ENCODE measurements around the gene CDC20B.

CDC20B gene

GRCh38 chr5:55066277-55066676, 106.7 kb downstream of the CDC20B start:
- in situ Hi-C loops (cut with HindIII; ENCODE audit: low sequenced_read_pairs), result no loop called here
- no peak overlapping the region for H3K4me3 ChIP-seq (ENCODE audit: low read depth, low read length)
- TF ChIP-seq CTCF (IDR thresholded peaks at IDR 0.05; ENCODE audit: low read depth, low read length, missing control alignments), result no peak

GRCh38 chr5:55064523-55064922, 108.5 kb downstream of the CDC20B start:
- no peak overlapping the region for H3K4me3 ChIP-seq (ENCODE audit: low read depth, low read length)
- no peak for DNase-seq (ENCODE audit: low read depth)
- TF ChIP-seq CTCF (IDR thresholded peaks at IDR 0.05; ENCODE audit: low read depth, low read length, missing control alignments), result no peak
- in situ Hi-C loops (cut with HindIII; ENCODE audit: low sequenced_read_pairs), result no loop called here

More at GRCh38 chr5:55066277-55066676, 106.7 kb downstream of the CDC20B start:
- no peak for DNase-seq (ENCODE audit: low read depth)

GRCh38 chr5:55063899-55064298, 109.1 kb downstream of the CDC20B start:
- DNase-seq (ENCODE audit: low read depth), result no peak
- no peak overlapping the region for H3K4me3 ChIP-seq (ENCODE audit: low read depth, low read length)
- in situ Hi-C loops (cut with HindIII; ENCODE audit: low sequenced_read_pairs), result no loop called here
- no peak for TF ChIP-seq CTCF (IDR thresholded peaks at IDR 0.05; ENCODE audit: low read depth, low read length, missing control alignments)

GRCh38 chr5:55063220-55063863, 109.6 kb downstream of the CDC20B start:
- TF ChIP-seq CTCF (IDR thresholded peaks at IDR 0.05; ENCODE audit: low read depth, low read length, missing control alignments), result no peak
- no peak overlapping the region for H3K4me3 ChIP-seq (ENCODE audit: low read depth, low read length)
- no peak for DNase-seq (ENCODE audit: low read depth)
- in situ Hi-C loops (cut with HindIII; ENCODE audit: low sequenced_read_pairs), result no loop called here
